HFF-Myc (cell line): ENCODE measurements around the gene HOXB7.

ENCODE experiments used
- DNase-seq: peaks from one replicate; pipeline ENCODE4 v3.0.0-alpha.2; 2011; ENCODE audit warnings: low read depth; ENCODE audit errors: extremely low read depth
- H3K4me3 ChIP-seq: replicated peaks from 2 replicates; pipeline ENCODE4 v1.5.1; 2011; ENCODE audit warnings: low read depth, mild to moderate bottlenecking, control low read depth, low read length
- TF ChIP-seq, protein P1 (sequence below): IDR thresholded peaks from 2 replicates; pipeline ENCODE4 v1.5.1; 2012; ENCODE audit warnings: mild to moderate bottlenecking, low read depth, low read length, control low read depth; ENCODE audit errors: missing control alignments

HOXB7 gene

DNA sequence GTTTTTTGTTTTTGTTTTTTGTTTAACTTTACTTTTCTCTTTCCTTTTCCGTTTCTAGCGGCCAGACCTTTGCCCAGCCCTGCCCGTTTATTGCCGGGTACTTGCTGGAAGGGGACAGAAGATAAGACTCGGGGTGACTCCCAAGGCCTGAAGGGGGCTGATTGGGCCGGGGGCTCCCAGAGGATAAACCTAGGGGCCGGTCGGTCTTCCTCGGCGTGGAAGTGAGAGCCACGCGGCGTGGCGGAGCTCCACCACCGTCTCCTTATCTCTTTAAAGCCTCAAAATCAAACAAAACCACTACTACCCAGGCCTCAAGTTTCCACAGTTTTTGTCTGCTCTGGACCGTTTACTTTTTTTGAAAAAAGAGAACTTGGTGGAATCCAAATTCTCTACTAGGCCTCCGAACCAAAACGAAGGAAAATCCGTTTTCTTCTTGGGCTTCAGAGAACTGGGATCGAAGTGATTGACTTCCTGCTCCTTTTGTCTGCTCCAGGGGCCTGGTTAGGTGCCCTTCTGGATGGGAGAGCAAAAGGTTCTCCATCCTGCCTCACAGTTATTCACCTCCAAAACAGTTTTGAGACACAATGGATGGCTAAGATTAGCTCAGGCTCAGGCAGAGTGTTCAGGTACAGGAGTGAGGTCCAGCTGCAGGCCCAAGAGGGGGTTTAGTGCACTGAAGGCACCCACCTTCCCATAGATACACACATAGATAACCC lies 23.8 kb upstream of the HOXB7 start:
- no peak overlapping the region for H3K4me3 ChIP-seq
- DNase-seq, result no peak
- TF ChIP-seq, protein P1, sequence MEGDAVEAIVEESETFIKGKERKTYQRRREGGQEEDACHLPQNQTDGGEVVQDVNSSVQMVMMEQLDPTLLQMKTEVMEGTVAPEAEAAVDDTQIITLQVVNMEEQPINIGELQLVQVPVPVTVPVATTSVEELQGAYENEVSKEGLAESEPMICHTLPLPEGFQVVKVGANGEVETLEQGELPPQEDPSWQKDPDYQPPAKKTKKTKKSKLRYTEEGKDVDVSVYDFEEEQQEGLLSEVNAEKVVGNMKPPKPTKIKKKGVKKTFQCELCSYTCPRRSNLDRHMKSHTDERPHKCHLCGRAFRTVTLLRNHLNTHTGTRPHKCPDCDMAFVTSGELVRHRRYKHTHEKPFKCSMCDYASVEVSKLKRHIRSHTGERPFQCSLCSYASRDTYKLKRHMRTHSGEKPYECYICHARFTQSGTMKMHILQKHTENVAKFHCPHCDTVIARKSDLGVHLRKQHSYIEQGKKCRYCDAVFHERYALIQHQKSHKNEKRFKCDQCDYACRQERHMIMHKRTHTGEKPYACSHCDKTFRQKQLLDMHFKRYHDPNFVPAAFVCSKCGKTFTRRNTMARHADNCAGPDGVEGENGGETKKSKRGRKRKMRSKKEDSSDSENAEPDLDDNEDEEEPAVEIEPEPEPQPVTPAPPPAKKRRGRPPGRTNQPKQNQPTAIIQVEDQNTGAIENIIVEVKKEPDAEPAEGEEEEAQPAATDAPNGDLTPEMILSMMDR, result no peak

DNA sequence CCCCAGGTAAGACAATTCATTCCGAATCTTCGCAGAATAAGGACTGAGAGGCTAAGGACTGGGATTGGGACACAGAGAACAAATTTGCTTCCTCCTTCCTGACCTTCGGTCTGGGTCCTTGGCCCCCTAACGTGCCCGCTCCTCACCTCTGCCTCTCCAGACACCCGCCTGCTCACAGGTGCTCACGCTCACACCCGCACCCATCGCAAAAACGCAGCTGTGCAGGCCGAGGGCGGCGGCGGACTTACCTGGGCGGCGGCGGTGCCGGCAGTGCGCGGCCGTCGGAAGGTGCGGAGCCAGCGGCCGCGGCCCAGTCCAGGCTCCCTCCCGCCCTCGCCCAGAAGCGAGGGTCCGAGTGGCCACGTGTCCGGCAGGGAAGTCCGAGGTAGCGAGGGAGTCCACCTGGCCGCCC lies 22.5 kb upstream of the HOXB7 start:
- no peak overlapping the region for H3K4me3 ChIP-seq
- TF ChIP-seq, protein P1, result no peak

DNA sequence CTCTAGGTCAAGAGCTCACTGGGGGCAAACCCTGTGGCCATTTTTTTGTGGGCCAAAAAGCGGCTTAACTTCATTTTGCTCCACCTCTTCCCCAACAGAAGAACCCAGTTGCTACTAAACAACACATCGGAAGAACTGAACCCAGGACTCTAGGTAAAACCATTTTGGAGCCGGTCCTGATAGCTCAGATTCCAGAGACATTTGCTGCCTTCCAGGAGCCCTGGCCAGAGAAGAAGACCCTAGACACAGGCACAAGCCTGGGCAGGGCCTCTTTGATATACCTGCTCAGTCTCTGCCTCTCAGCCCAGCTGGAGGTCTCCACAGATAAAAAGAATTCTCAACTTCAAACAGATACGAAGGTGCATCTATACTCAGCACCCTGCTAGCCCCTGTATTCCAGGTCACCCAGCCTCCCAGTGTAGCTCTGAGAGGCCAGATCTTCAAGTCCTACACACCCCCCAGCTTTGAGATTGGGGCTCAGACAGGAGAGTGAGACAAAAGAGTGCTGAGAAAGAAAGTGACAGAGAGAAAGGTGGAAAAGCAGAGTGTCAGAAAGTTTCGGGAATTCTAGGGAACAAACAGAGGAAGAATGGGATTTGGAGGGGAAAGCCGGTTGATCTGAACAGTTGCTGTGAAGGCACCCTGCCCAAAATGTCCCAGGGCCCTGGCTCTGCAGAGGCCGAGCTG lies 21.9 kb upstream of the HOXB7 start:
- DNase-seq, result no peak
- no peak overlapping the region for H3K4me3 ChIP-seq
- TF ChIP-seq, protein P1, result no peak

More for the DNA sequence above, 22.5 kb upstream of the HOXB7 start:
- no peak for DNase-seq

- H3K4me3 ChIP-seq, result no peak overlapping the region
- no peak for DNase-seq
- TF ChIP-seq, protein P1, result no peak
Measured at GRCh38 chr17:48631693-48632578, 21.1 kb upstream of the HOXB7 start.

DNA sequence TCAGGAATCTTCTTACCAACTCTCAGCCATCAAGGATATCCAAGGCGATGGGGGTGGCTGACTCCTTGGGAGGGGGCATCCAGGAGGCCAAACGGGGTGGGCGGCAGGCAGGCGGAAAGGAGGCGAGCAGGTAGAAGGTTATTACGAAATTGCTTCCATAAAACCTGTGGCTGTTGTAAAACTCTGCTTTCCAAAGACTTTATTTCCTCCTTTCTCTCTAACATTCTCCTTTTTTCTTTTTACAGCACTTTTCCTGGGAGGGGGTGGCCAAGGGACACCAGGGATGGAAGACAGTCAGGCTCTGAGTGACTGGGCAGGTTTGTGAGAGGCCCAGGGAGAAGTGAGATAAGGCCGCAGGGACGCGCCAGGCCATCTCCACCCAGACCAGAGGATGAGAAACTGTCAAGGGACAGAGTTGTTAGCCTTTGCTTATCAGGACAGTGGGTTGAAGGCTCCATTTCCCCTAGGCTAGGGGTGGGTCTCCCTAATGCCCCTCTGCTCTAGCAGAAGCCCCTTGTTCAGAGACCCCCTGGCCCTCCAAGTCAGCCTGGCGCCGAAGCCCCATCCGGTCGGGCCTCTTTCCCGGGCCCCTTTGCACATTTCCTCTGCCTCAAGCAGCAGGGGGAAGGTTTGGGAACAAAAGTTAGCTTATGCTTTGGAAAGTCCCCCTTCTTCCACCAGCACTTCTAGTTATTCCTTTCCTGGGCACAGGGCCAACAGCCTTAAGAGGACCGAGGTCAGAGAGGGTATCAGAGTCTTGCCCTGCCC lies 20.3 kb upstream of the HOXB7 start:
- TF ChIP-seq, protein P1, result no peak
- no peak overlapping the region for H3K4me3 ChIP-seq
- DNase-seq, result no peak
